Measurements from ENCODE around the gene TPRN.

TPRN gene

GRCh38 chr9:137143459-137143858 is 57.1 kb downstream of the TPRN start:
- no peak for DNase-seq (ENCODE audit: low read depth, low spot score)

DNA sequence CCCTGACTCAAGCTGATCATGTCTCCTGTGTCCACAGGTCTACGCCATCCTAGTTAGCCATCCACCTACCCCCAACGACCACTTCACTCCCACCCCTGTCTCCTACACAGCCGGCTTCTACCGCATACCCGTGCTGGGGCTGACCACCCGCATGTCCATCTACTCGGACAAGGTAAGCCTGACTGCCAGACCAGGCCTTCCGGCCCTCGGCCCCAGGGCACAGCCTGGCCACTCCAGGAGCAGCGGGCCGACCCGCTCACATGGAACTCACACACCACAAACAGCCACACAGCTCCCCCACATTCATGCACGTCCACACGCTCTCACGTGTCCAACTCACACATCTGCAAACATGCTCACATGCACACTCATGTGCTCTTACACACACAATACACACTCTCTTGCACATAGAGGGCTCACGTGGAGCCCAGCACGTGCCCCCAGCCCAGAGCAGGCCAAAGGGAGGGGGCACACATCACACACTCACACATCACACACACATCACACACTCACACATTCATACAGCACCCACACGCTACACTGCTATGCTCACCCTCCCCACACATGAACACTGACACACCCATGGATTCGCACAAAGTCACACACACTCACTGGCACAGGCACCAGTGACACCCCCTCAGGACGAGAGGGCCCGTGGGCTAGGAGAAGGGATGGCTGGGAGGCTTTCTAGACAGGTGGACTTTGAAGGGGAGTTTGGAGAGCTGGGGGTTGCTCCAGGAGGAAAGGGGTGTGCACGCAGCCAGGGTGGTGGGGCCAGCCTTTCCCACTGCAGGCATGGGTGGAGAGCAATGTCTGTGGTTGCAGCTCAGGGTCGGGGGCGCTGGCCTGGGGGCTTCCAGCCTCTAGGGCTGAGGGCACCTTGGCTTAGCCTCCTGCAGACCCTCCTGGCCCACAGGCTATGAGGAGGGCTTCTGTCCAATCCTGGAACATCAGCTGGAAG is 58.3 kb downstream of the TPRN start:
- no peak for DNase-seq (ENCODE audit: low read depth, low spot score)

All from astrocyte of the hippocampus (primary cell).